D341Med (cell line): ENCODE results near the gene SYT1.
"Not testable (repeated sequence)": the region's sequence is repeated elsewhere in the genome, so short reads cannot be mapped to it uniquely, and the experiment has no call there.

Experiments
- DNase-seq: peaks from one replicate; pipeline ENCODE4 v3.0.0; 2012; ENCODE audit warnings: low spot score

SYT1 gene

GRCh38 chr12:78864403-78864869, at the start of gene SYT1:
Gene SYT1, plus strand, starts transcription at chr12:78864774.
- DNase-seq: peak; percentile 93

GRCh38 chr12:78818487-78818886, 46.1 kb upstream of the SYT1 start:
- no peak for DNase-seq

GRCh38 chr12:78820946-78821345, 43.6 kb upstream of the SYT1 start:
- DNase-seq: no peak

- no peak for DNase-seq
Measured at GRCh38 chr12:78824918-78825317, 39.7 kb upstream of the SYT1 start.

- no peak for DNase-seq
Measured at GRCh38 chr12:78829690-78830089, 34.9 kb upstream of the SYT1 start.

- DNase-seq: no peak
Measured at GRCh38 chr12:78835493-78835892, 29.1 kb upstream of the SYT1 start.

GRCh38 chr12:78840518-78841019, 24.0 kb upstream of the SYT1 start:
- DNase-seq: not testable (repeated sequence)

GRCh38 chr12:78853231-78853630, 11.3 kb upstream of the SYT1 start:
- DNase-seq: no peak

- DNase-seq: peak; percentile 84
Measured at GRCh38 chr12:78863482-78864402, 832 bp upstream of the SYT1 start.

GRCh38 chr12:78864870-78865463, 393 bp downstream of the SYT1 start:
- no peak for DNase-seq

- no peak for DNase-seq
Measured at GRCh38 chr12:78865516-78865915, 942 bp downstream of the SYT1 start.

- no peak for DNase-seq
Measured at GRCh38 chr12:78866518-78866917, 1.9 kb downstream of the SYT1 start.

GRCh38 chr12:78870539-78870938, 6.0 kb downstream of the SYT1 start:
- DNase-seq: no peak

- no peak for DNase-seq
Measured at GRCh38 chr12:78871566-78871965, 7.0 kb downstream of the SYT1 start.

- DNase-seq: no peak
Measured at GRCh38 chr12:78878459-78878858, 13.9 kb downstream of the SYT1 start.

GRCh38 chr12:78878866-78879265, 14.3 kb downstream of the SYT1 start:
- no peak for DNase-seq

GRCh38 chr12:78880078-78880477, 15.5 kb downstream of the SYT1 start:
- DNase-seq: no peak

- DNase-seq: no peak
Measured at GRCh38 chr12:78881685-78882084, 17.1 kb downstream of the SYT1 start.

GRCh38 chr12:78885466-78885865, 20.9 kb downstream of the SYT1 start:
- DNase-seq: peak; percentile 31

- DNase-seq: no peak
Measured at GRCh38 chr12:78886719-78887407, 22.3 kb downstream of the SYT1 start.

GRCh38 chr12:78887444-78887843, 22.9 kb downstream of the SYT1 start:
- no peak for DNase-seq

- DNase-seq: no peak
Measured at GRCh38 chr12:78888568-78888967, 24.0 kb downstream of the SYT1 start.
